A549 treated with AZD9567 at 1 μM for 4 hours (cell line): Measurements from ENCODE around the gene RNF8. TPM values are rescaled to one million over a fixed set of nuclear protein-coding genes. Genes with fewer than 3 reads are reported as not detected.

Source experiments
- total RNA-seq: library from RNA; stranded (reverse); fragments of 200-300 nt; extraction: Qiagen RNA extraction; gene quantifications from 5 replicates; pipeline ENCODE4 v1.2.3, GENCODE V29; 2022; ENCODE audit not compliant: insufficient read depth

The RNF8 gene
- 21.1 to 33.5 TPM (median 25.1 TPM) in 5 replicates for total RNA-seq

GRCh38 chr6:37353761-37354525 is at the start of gene RNF8:
Gene RNF8 (plus strand): TSS chr6:37353983. CDS start chr6:37354165, 182 bp downstream.

GRCh38 chr6:37432916-37433656 is 79.3 kb downstream of the RNF8 start, which contains the start of gene CMTR1:
Gene CMTR1 (plus strand): TSS chr6:37433221. CDS start chr6:37435630, 2,409 bp downstream.

Other genes starting within 250 kb of the RNF8 start
- gene PIM1, start 183.8 kb upstream of the RNF8 start, total RNA-seq, result 8.0 to 13.8 TPM (median 12.6 TPM) in 5 replicates
- gene TBC1D22B, start 96.2 kb upstream of the RNF8 start, total RNA-seq, result 4.7 to 5.7 TPM (median 5.4 TPM) in 5 replicates
- 0.54 to 1.0 TPM (median 0.59 TPM) in 4 of 5 replicates, not detected in the other for gene TMEM217, start 95.8 kb upstream of the RNF8 start, total RNA-seq
- gene CMTR1, start 79.2 kb downstream of the RNF8 start, total RNA-seq, result 15.9 to 17.3 TPM (median 16.3 TPM) in 5 replicates
- gene CCDC167, start 145.9 kb downstream of the RNF8 start, total RNA-seq, result 31.4 to 44.6 TPM (median 42.7 TPM) in 5 replicates